Loucy (cell line): ENCODE measurements around the gene ST8SIA5.

Experiments
- H2AFZ ChIP-seq: fragments of 200-600 bp; sonication (generic); 2 replicates; pipeline ENCODE4 v1.6.0; 2016; ENCODE audit warnings: antibody characterized with exemption, mild to moderate bottlenecking, low read length, moderate library complexity
- H3F3A ChIP-seq: fragments of 200-600 bp; 2 replicates; pipeline ENCODE4 v1.6.0; 2016; ENCODE audit warnings: antibody characterized with exemption, low read depth, mild to moderate bottlenecking
- H3K27me3 ChIP-seq: fragments of 200-600 bp; sonication (generic); 2 replicates; pipeline ENCODE4 v1.6.1; 2014; ENCODE audit warnings: low read length, mild to moderate bottlenecking; ENCODE audit not compliant: insufficient read depth, poor library complexity, severe bottlenecking
- H3K36me3 ChIP-seq: fragments of 200-600 bp; sonication (generic); 2 replicates; pipeline ENCODE4 v1.6.1; 2016; ENCODE audit warnings: low read length; ENCODE audit not compliant: insufficient read depth
- H3K4me1 ChIP-seq: fragments of 200-600 bp; sonication (generic); 2 replicates; pipeline ENCODE4 v1.5.1; 2014; ENCODE audit warnings: low read length, mild to moderate bottlenecking; ENCODE audit not compliant: insufficient read depth, poor library complexity, severe bottlenecking
- H3K4me2 ChIP-seq: fragments of 200-600 bp; sonication (generic); 2 replicates; pipeline ENCODE4 v1.6.0; 2014; ENCODE audit warnings: antibody characterized with exemption, low read length, low read depth, mild to moderate bottlenecking; ENCODE audit not compliant: poor library complexity, severe bottlenecking
- H3K4me3 ChIP-seq: fragments of 200-600 bp; sonication (generic); 2 replicates; pipeline ENCODE4 v1.5.1; 2014; ENCODE audit warnings: low read length, mild to moderate bottlenecking, mixed read lengths; ENCODE audit not compliant: poor library complexity, severe bottlenecking
- H3K79me2 ChIP-seq: fragments of 200-600 bp; sonication (generic); 2 replicates; pipeline ENCODE4 v1.6.1; 2014; ENCODE audit warnings: low read length; ENCODE audit not compliant: insufficient read depth
- H3K9ac ChIP-seq: fragments of 200-600 bp; sonication (generic); 2 replicates; pipeline ENCODE4 v1.6.0; 2014; ENCODE audit warnings: mild to moderate bottlenecking, low read depth, low read length, moderate library complexity; ENCODE audit not compliant: poor library complexity, severe bottlenecking
- H3K9me2 ChIP-seq: fragments of 200-600 bp; sonication (generic); replicated peaks from 2 replicates; pipeline ENCODE4 v1.6.1; 2016; ENCODE audit warnings: low read depth, low read length, mixed read lengths
- H3K9me3 ChIP-seq: fragments of 200-600 bp; sonication (generic); 2 replicates; pipeline ENCODE4 v1.6.1; 2014; ENCODE audit warnings: mild to moderate bottlenecking, antibody characterized with exemption, low read length, low read depth; ENCODE audit not compliant: insufficient read depth
- H4K20me1 ChIP-seq: fragments of 200-600 bp; sonication (generic); 2 replicates; pipeline ENCODE4 v1.6.0; 2014; ENCODE audit warnings: antibody characterized with exemption, low read length, mild to moderate bottlenecking; ENCODE audit not compliant: insufficient read depth, poor library complexity, severe bottlenecking
- CTCF ChIP-seq: fragments of 200-600 bp; sonication (generic); conservative IDR thresholded peaks from 2 replicates; pipeline ENCODE4 v1.5.1; 2014; ENCODE audit warnings: mild to moderate bottlenecking, antibody characterized with exemption, low read length
- EZH2phosphoT487 ChIP-seq: fragments of 200-600 bp; IDR thresholded peaks from 2 replicates; pipeline ENCODE4 v1.6.1; 2018; ENCODE audit warnings: antibody characterized with exemption, mild to moderate bottlenecking, moderate library complexity, borderline replicate concordance

Gene ST8SIA5

GRCh38 chr18:46718501-46719341 is 38.1 kb downstream of the ST8SIA5 start:
- Histone ChIP-seq H3K9me3 (no peaks in the 10 kb centered on the region), H3K4me2 (no peak overlapping the region), H3K9ac (no peak overlapping the region), H3K27me3 (no peaks in the 10 kb centered on the region), H3K4me1 (no peaks in the 10 kb centered on the region), H2AFZ (no peak overlapping the region), H3K36me3 (no peaks in the 10 kb centered on the region), H4K20me1 (no peaks in the 10 kb centered on the region), H3K9me2 (no peaks in the 10 kb centered on the region), H3K79me2 (no peaks in the 10 kb centered on the region), H3F3A (no peaks in the 10 kb centered on the region), H3K4me3 (no peak overlapping the region)
- no peak for TF ChIP-seq CTCF

- H3F3A ChIP-seq, result no peaks in the 10 kb centered on the region
- H3K4me2 ChIP-seq, result no peak overlapping the region
- H3K27me3 ChIP-seq, result no peaks in the 10 kb centered on the region
- no peak overlapping the region for H3K4me3 ChIP-seq
- no peak overlapping the region for H3K9ac ChIP-seq
- H4K20me1 ChIP-seq, result no peaks in the 10 kb centered on the region
- TF ChIP-seq CTCF (no peak), EZH2phosphoT487 (no peak)
- H3K9me2 ChIP-seq, result no peaks in the 10 kb centered on the region
- no peaks in the 10 kb centered on the region for H3K79me2 ChIP-seq
- H2AFZ ChIP-seq, result no peak overlapping the region
- H3K9me3 ChIP-seq, result no peaks in the 10 kb centered on the region
- H3K36me3 ChIP-seq, result no peaks in the 10 kb centered on the region
- no peaks in the 10 kb centered on the region for H3K4me1 ChIP-seq
Measured at GRCh38 chr18:46716827-46717226, 40.0 kb downstream of the ST8SIA5 start.

- Histone ChIP-seq H2AFZ (no peak overlapping the region), H3K79me2 (no peaks in the 10 kb centered on the region), H3K4me3 (no peak overlapping the region), H3K36me3 (no peaks in the 10 kb centered on the region), H3K9me3 (no peaks in the 10 kb centered on the region), H3K4me2 (no peak overlapping the region), H3K9me2 (no peaks in the 10 kb centered on the region), H3F3A (no peaks in the 10 kb centered on the region), H4K20me1 (no peaks in the 10 kb centered on the region), H3K9ac (no peak overlapping the region), H3K27me3 (no peaks in the 10 kb centered on the region), H3K4me1 (no peaks in the 10 kb centered on the region)
- TF ChIP-seq CTCF (no peak), EZH2phosphoT487 (no peak)
Measured at GRCh38 chr18:46716336-46716735, 40.5 kb downstream of the ST8SIA5 start.
